Mucosa of descending colon (tissue), 3 donors: ENCODE data around the gene FNDC11. TPM values are rescaled to one million over a fixed set of nuclear protein-coding genes. Genes with fewer than 3 reads are reported as not detected.
A peak's percentile ranks its signal among the peaks of the same experiment; 100 is the strongest.
"Not testable (repeated sequence)": the region's sequence is repeated elsewhere in the genome, so short reads cannot be mapped to it uniquely, and the experiment has no call there.

Source experiments
- ATAC-seq: fragments of 200-7000 bp; cut with Tn5 transposase; one replicate; pipeline ENCODE4 v1.9.1; 2020; ENCODE audit warnings: mild to moderate bottlenecking, moderate library complexity
- DNase-seq, 3 donors: peaks; one replicate each; pipeline ENCODE4 v3.0.0-alpha.2; 2020
- H3K36me3 ChIP-seq: fragments of 200-600 bp; one replicate; pipeline ENCODE4 v1.8.0; 2021; ENCODE audit warnings: low read depth, mild to moderate bottlenecking
- H3K4me1 ChIP-seq: fragments of 200-600 bp; one replicate; pipeline ENCODE4 v1.8.0; 2021; ENCODE audit warnings: low read depth, mild to moderate bottlenecking
- H3K4me3 ChIP-seq: fragments of 200-600 bp; one replicate; pipeline ENCODE4 v1.8.0; 2021; ENCODE audit warnings: mild to moderate bottlenecking
- H3K9me3 ChIP-seq: fragments of 200-600 bp; one replicate; pipeline ENCODE4 v1.8.0; 2021; ENCODE audit warnings: mild to moderate bottlenecking
- intact Hi-C, 2 donors: fragments of 100-400 bp; cut with DNase I in 1 of 2; cut with micrococcal nuclease in 1 of 2; formaldehyde crosslinking; loops; one replicate each; pipeline versions ENCODE4 v1.11.0 to v1.11.1; 2022; cut with DNase I, micrococcal nuclease
- total RNA-seq, 3 donors: library from RNA; stranded (reverse); fragmentation: NEBNext Ultra II Directional in 2 of 3; extraction: Animal tissue kit (Norgen Biotek cat#: 25700) in 2 of 3; gene quantifications; one replicate each; pipeline versions ENCODE4 v1.2.1 to v1.2.4, GENCODE V29; 2021 to 2023
- TF ChIP-seq, protein P1 (sequence below): fragments of 200-600 bp; IDR thresholded peaks from one replicate; pipeline ENCODE4 v1.8.0; 2022; ENCODE audit warnings: antibody characterized with exemption, mild to moderate bottlenecking
- donor health status: DM: no; HTN: no; CAD: no; lungs with moderate emphysema.
- donor health status: DM: no; HTN: no; CAD: no.
- donor health status: DM: no; HTN: yes; CAD: no.

The FNDC11 gene
- total RNA-seq, 3 donors from 2014 or later: 0.19 to 0.25 TPM; not detected in 1

DNA sequence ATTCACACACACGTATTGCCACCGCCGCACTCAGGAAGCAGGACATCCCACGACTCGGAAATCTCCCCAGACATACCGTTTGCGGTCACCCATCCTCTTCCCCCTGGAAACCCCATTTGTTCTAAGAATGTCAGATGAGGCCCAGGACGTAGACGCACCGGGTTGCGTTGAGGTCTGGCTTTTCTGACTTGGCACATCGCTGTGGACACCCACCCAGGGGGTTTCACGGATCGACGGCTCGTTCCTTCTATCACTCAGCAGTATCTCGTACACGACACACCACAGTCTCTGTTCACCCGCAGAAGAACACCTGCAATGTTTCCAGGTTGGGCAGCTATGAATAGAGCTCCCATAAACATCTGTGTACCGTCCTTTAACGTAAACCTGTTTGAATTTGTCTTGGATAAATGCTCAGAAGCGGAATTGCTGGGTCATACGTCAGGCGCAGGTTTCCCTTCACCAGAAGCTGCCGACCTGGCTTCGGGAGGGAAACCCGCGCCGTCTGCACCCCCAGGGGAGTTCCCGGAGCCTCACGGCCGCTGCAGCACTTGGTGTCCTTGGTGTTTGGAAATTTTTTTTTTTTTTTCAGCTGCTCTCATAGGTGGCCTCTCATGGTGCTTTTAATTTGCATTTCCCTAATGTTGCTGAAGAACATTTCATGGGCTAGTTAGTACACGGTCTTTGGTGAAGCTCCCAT lies 45.7 kb upstream of the FNDC11 start:
- intact Hi-C loops: no loop called here
- no peak for DNase-seq
- no peak for ATAC-seq

DNA sequence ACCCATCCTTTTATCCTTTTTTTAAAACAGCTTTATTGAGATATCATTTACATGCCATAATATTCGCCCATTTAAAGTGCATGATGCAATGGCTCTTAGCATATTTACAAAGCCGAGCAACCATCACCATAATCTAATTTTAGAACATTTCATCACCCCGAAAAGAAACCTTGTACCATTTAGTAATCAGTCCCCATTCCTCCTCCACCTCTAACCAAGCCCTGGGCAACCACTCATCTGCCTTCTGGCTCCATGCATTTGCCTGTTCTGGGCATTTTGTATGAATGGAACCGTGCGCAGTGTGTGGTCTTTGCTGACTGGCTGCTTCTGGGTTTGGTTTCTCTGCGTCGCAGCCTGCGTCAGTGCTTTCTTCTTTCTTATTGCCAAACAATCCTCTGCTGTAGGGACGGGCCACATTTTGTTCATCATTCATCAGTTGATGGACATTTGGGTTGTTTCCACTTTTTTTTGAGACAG lies 44.8 kb upstream of the FNDC11 start:
- Histone ChIP-seq H3K9me3 (no peaks in the 10 kb centered on the region), H3K4me3 (no peak overlapping the region), H3K4me1 (no peaks in the 10 kb centered on the region), H3K36me3 (no peaks in the 10 kb centered on the region)
- ATAC-seq (no peak), DNase-seq (no peak)
- TF ChIP-seq, protein P1, sequence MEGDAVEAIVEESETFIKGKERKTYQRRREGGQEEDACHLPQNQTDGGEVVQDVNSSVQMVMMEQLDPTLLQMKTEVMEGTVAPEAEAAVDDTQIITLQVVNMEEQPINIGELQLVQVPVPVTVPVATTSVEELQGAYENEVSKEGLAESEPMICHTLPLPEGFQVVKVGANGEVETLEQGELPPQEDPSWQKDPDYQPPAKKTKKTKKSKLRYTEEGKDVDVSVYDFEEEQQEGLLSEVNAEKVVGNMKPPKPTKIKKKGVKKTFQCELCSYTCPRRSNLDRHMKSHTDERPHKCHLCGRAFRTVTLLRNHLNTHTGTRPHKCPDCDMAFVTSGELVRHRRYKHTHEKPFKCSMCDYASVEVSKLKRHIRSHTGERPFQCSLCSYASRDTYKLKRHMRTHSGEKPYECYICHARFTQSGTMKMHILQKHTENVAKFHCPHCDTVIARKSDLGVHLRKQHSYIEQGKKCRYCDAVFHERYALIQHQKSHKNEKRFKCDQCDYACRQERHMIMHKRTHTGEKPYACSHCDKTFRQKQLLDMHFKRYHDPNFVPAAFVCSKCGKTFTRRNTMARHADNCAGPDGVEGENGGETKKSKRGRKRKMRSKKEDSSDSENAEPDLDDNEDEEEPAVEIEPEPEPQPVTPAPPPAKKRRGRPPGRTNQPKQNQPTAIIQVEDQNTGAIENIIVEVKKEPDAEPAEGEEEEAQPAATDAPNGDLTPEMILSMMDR: no peak
- intact Hi-C loops: no loop called here

More for the DNA sequence above, 45.7 kb upstream of the FNDC11 start:
- no peaks in the 10 kb centered on the region for H3K4me1 ChIP-seq
- TF ChIP-seq, protein P1: no peak
- H3K4me3 ChIP-seq: no peak overlapping the region
- no peaks in the 10 kb centered on the region for H3K9me3 ChIP-seq
- no peaks in the 10 kb centered on the region for H3K36me3 ChIP-seq

DNA sequence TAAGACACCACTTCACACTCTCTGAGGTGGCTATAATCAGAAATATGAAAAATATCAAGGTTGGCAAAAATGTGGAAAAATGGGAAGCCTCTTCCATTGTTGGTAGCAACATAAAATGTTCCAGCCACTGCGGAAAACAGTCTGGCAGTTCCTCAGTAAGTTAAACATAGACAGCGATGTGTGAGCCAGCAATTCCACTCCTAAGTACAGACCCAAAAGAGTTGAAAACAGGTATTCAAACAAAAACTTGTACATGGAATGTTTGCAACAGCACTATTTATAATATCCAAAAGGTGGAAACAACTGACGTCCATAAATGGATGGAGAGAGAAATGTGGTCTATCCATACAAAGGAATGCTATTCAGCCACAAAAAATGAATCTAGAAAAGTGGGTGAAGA lies 40.8 kb upstream of the FNDC11 start:
- intact Hi-C loops: no loop called here
- Histone ChIP-seq H3K9me3 (no peaks in the 10 kb centered on the region), H3K4me1 (no peaks in the 10 kb centered on the region), H3K36me3 (no peaks in the 10 kb centered on the region), H3K4me3 (no peak overlapping the region)
- ATAC-seq (no peak), DNase-seq (no peak)
- TF ChIP-seq, protein P1: no peak

DNA sequence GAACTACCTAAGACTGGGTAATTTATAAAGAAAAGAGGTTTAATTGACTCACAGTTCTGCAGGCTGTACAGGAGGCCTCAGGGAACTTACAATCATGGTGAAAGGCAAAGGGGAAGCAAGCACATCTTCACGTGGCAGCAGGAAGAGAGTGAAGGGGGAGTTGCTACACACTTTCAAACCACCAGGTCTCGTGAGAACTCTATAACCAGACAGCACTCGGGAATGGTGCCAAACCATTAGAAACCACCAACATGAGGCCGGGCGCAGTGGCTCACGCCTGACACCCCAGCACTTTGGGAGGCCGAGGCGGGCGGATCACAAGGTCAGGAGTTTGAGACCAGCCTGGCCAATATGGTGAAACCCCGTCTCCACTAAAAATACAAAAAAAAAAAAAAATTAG lies 39.4 kb upstream of the FNDC11 start:
- intact Hi-C loops, H3K36me3 ChIP-seq, H3K4me3 ChIP-seq, DNase-seq, ATAC-seq, H3K4me1 ChIP-seq, H3K9me3 ChIP-seq: not testable (repeated sequence)

DNA sequence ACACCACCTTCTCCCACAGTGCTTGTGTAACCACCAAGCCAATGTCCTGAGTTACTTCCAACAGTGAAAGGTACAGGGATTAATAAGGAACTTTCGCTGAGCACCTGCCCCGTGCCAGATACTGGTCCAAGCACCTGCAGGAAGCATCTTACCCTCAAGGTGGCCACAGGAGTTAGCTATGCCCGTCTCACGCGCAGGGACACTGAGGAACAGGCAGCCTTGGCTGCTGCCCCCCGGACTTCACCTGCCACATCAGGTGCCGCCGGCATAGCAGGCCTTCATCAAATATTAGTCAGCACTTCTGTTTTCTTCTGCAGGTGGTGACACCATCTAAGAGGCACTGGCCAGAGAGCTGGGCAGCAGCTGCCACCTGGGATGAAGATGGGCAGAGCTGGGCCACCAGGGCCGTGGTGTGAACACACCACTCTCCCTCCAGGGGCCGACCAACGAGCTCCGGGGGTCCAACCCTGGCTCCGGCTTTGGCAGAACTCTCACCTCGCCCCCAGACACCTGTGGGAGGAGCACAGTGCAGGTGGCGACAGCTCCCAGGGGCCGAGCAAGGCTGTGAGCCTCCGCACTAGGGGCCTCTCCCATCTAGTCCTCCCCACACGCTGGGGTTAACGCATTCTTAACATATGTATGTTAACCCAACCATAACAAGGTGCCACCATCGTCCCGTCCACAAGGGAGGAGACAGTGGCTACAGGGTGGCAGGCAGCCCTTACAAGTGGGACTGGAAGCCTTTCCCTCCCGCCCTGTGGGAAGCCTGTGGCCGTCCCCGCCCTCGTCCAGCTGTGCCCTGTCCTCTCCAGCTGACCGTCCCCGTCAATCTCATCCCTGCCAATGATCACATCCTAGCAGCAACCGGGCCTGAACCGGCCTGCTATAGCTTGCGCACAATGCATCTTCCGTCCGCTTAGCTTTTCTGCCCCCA lies 36.3 kb upstream of the FNDC11 start:
- H3K4me3 ChIP-seq: no peak overlapping the region
- intact Hi-C loops: no loop called here
- TF ChIP-seq, protein P1: no peak
- no peaks in the 10 kb centered on the region for H3K9me3 ChIP-seq
- ATAC-seq (no peak), DNase-seq (peak in 1 of 3 donors; percentile 44)
- peaks cover 16% of the 10 kb centered on the region for H3K4me1 ChIP-seq
- H3K36me3 ChIP-seq: no peaks in the 10 kb centered on the region
